ENCODE data around the gene CRTC3.
"Not testable (repeated sequence)": the region's sequence is repeated elsewhere in the genome, so short reads cannot be mapped to it uniquely, and the experiment has no call there.

CRTC3 gene

DNA sequence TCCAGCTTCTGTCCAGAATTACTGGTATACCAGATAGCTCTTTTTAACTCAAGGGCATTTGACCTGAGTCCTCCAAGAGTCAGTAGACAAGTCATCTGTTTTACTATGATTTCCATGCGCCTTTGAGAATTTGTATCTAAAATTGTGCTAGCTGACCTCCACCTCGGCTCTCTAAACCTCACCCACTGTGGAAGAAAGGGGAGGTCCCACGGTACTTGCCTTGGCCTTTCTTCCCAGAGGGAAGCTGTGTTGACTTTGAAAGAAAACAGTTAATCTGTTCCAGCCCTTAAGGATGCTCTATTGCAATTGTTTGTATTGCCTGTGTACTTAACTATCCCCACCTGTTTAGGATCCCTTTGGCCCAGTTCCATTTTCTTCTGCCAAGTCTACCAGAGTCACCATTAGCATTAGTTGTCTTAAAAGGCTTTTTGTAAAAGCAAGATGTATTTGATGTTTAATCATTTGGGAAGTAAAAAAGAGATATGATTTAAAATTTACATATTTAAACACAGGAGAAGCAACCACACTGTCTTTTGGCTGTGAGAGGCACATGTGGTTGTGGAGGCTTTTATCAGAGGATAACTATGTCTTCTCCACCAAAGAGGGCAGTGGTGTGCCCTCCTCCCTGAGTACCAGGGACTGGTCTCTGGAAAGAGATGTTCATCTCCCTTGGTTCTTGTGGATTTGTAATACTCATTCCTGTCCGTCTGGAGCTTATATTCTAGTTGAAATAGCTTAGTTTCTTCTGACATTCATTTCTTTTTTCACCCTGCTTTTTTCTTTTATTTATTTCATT lies 88.8 kb downstream of the CRTC3 start:
- Histone ChIP-seq H3K27me3 (ENCODE audit: control insufficient read depth, insufficient read depth, low read length) (no peaks in the 10 kb centered on the region), H3K9me3 (ENCODE audit: control insufficient read depth, insufficient read depth, low read length) (no peaks in the 10 kb centered on the region), H3K36me3 (ENCODE audit: control insufficient read depth, insufficient read depth, low read length) (no peaks in the 10 kb centered on the region), H3K4me3 (ENCODE audit: low read depth, low read length) (no peak overlapping the region), H3K9ac (ENCODE audit: low read depth, low read length) (no peak overlapping the region), H3K4me1 (ENCODE audit: control insufficient read depth, insufficient read depth, low read length) (peaks cover 8% of the 10 kb centered on the region)

DNA sequence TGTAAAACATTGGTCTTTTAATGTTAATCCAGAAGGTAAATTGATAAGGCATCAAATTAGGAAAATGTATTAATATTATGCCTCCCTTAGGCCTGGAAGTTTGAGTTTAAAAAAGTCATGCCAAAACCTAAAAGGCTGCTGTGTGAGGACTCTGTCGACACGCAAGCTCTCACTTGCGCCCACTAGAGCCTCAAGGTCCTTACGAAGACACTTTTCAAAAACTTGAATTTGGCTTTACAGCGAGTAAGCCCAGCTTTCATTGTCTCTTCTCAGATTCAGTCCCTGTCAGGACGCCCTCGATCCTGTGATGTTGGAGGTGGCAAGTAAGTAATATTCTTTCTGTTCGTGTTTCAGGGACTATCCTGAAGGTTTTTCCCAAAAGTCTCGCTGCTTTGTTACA lies 89.7 kb downstream of the CRTC3 start:
- Histone ChIP-seq H3K9me3 (ENCODE audit: control insufficient read depth, insufficient read depth, low read length) (no peaks in the 10 kb centered on the region), H3K4me3 (ENCODE audit: low read depth, low read length) (no peak overlapping the region)

DNA sequence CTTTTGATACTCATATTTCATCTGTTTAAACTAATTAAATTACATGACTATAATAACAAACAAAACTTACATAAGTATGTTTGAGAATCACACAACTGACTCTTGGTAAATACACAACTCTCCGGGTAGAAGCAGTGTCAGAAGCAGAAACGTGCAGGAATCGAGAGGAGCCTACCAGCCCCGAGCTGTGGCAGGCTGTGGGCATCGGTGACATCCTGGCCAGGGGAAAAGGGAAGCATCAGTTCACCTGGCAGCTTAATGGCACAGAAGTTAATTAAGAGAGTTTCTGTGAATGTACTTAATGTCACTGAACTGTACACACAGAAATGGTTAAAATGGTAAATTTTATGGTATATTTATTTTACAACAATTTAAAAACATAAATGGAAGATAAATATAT lies 90.2 kb downstream of the CRTC3 start:
- H3K4me3 ChIP-seq (ENCODE audit: low read depth, low read length): no peak overlapping the region
- H3K36me3 ChIP-seq (ENCODE audit: control insufficient read depth, insufficient read depth, low read length): no peaks in the 10 kb centered on the region
- H3K9me3 ChIP-seq (ENCODE audit: control insufficient read depth, insufficient read depth, low read length): no peaks in the 10 kb centered on the region
- no peak overlapping the region for H3K9ac ChIP-seq (ENCODE audit: low read depth, low read length)
- H3K27me3 ChIP-seq (ENCODE audit: control insufficient read depth, insufficient read depth, low read length): no peaks in the 10 kb centered on the region
- H3K4me1 ChIP-seq (ENCODE audit: control insufficient read depth, insufficient read depth, low read length): peaks cover 8% of the 10 kb centered on the region

More for the DNA sequence above, 89.7 kb downstream of the CRTC3 start:
- Histone ChIP-seq H3K9ac (ENCODE audit: low read depth, low read length) (no peak overlapping the region), H3K4me1 (ENCODE audit: control insufficient read depth, insufficient read depth, low read length) (peaks cover 8% of the 10 kb centered on the region), H3K36me3 (ENCODE audit: control insufficient read depth, insufficient read depth, low read length) (no peaks in the 10 kb centered on the region), H3K27me3 (ENCODE audit: control insufficient read depth, insufficient read depth, low read length) (no peaks in the 10 kb centered on the region)

DNA sequence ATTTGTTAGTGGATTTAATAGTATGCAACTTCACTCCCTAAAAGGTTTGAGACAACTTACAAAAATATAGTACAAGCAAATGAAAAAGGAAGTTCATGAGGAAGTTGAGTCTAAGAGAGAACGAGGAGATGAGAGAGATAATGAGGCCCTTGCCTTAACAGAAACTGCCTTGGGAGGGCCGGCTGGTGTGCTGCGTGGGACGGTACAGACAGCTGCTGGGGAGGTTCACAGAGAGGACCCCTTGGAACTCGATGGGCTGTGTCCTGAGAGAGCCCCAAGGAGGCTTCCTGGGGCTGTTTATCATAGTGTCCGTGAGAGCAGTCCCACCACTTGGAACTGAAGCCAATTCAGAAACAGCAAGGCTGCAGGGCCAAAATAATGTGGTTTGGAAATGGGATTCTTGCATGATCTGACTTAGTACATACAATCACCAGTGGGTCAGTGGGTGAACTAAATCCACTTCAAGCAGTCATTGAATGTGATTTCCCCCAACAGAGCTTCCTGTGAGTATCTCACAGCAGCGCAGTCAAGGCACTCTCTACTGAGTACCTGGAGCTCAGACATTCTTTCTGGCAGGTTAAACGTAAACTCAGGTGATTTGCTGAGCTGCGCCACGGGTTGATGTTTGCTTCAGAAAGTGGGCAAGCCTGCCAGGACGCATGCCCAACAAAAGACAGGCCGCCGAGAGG lies 90.8 kb downstream of the CRTC3 start:
- H3K9me3 ChIP-seq (ENCODE audit: control insufficient read depth, insufficient read depth, low read length): no peaks in the 10 kb centered on the region
- no peaks in the 10 kb centered on the region for H3K36me3 ChIP-seq (ENCODE audit: control insufficient read depth, insufficient read depth, low read length)
- no peak overlapping the region for H3K9ac ChIP-seq (ENCODE audit: low read depth, low read length)
- no peaks in the 10 kb centered on the region for H3K27me3 ChIP-seq (ENCODE audit: control insufficient read depth, insufficient read depth, low read length)
- peaks cover 8% of the 10 kb centered on the region for H3K4me1 ChIP-seq (ENCODE audit: control insufficient read depth, insufficient read depth, low read length)
- H3K4me3 ChIP-seq (ENCODE audit: low read depth, low read length): no peak overlapping the region

DNA sequence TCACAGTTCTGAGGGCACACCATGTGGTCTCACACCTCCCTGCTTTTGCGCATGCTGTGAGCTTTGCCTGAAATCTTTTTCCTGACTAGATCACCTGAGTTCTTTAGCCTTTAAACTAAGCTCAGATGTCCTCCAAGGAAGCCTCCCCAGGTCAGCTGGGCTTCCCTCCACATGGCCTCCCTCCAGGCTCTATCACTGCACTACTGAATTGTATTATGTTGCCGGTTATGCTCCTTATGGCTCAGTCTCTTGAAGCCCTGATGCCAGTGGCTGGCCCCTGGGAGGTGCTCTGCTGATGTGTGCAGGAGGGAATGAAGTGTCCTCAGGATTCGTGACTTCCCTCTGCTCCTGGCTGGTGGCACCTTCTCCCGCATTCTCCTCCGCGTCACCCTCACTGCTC lies 94.1 kb downstream of the CRTC3 start:
- H3K27me3 ChIP-seq (ENCODE audit: control insufficient read depth, insufficient read depth, low read length): no peaks in the 10 kb centered on the region
- H3K4me3 ChIP-seq (ENCODE audit: low read depth, low read length): no peak overlapping the region
- no peak overlapping the region for H3K9ac ChIP-seq (ENCODE audit: low read depth, low read length)
- H3K36me3 ChIP-seq (ENCODE audit: control insufficient read depth, insufficient read depth, low read length): no peaks in the 10 kb centered on the region
- no peaks in the 10 kb centered on the region for H3K4me1 ChIP-seq (ENCODE audit: control insufficient read depth, insufficient read depth, low read length)
- no peaks in the 10 kb centered on the region for H3K9me3 ChIP-seq (ENCODE audit: control insufficient read depth, insufficient read depth, low read length)

DNA sequence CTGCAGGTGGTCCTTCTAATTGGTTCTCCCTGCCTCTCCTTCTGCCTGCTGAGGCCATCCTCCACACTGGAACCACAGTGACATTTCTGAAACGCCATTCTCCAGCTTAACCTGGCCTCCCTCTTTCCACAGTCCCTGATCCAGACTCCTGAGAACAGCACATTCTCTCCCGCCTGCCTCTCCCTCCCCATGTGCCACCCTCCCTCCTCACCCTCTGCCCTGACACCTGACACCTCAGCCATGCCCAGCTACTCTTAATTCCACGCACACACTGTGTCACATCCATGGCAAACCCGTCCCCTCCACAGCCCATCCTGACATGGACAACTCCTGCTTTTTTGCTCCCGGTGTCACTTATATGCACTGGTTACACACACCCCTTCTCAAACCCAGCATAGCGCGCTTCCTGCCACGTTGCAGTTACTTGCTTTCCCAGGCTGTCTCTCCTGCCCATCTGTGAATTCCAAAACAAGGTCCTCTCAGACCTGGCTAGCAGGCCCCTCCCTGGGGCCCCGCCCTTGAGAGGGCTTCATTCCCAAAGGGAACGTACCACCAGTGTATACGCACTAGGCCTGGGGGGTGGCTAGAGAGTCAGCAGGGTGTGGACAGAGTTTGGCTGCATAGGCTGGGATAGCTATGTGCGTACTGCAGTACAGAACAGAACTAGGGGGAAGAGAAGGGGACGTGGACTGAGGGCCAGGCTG lies 94.7 kb downstream of the CRTC3 start:
- H3K36me3 ChIP-seq (ENCODE audit: control insufficient read depth, insufficient read depth, low read length): no peaks in the 10 kb centered on the region
- no peak overlapping the region for H3K9ac ChIP-seq (ENCODE audit: low read depth, low read length)
- no peaks in the 10 kb centered on the region for H3K27me3 ChIP-seq (ENCODE audit: control insufficient read depth, insufficient read depth, low read length)
- no peaks in the 10 kb centered on the region for H3K9me3 ChIP-seq (ENCODE audit: control insufficient read depth, insufficient read depth, low read length)
- no peaks in the 10 kb centered on the region for H3K4me1 ChIP-seq (ENCODE audit: control insufficient read depth, insufficient read depth, low read length)
- H3K4me3 ChIP-seq (ENCODE audit: low read depth, low read length): no peak overlapping the region

DNA sequence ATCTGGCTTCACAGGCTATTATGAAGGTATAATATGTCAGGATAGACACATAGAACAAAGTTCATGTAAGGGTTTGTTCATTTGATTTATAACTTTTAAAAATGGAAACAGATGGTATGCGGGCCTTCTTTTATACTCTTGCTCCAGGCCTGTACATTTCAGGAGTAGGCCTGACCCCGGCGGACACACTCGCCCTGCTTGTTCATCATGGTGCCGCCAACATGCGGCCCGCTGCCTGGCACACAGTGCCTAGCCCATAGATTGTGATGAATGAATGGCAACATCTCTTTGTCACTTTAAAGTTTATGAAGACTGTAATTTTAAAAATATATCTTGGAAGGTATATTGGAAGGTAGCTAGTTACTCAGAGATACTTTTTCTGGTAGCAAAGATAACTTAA lies 95.3 kb downstream of the CRTC3 start:
- H3K9ac ChIP-seq (ENCODE audit: low read depth, low read length): no peak overlapping the region
- H3K4me1 ChIP-seq (ENCODE audit: control insufficient read depth, insufficient read depth, low read length): no peaks in the 10 kb centered on the region
- H3K4me3 ChIP-seq (ENCODE audit: low read depth, low read length): no peak overlapping the region
- H3K36me3 ChIP-seq (ENCODE audit: control insufficient read depth, insufficient read depth, low read length): no peaks in the 10 kb centered on the region
- no peaks in the 10 kb centered on the region for H3K9me3 ChIP-seq (ENCODE audit: control insufficient read depth, insufficient read depth, low read length)
- H3K27me3 ChIP-seq (ENCODE audit: control insufficient read depth, insufficient read depth, low read length): no peaks in the 10 kb centered on the region

DNA sequence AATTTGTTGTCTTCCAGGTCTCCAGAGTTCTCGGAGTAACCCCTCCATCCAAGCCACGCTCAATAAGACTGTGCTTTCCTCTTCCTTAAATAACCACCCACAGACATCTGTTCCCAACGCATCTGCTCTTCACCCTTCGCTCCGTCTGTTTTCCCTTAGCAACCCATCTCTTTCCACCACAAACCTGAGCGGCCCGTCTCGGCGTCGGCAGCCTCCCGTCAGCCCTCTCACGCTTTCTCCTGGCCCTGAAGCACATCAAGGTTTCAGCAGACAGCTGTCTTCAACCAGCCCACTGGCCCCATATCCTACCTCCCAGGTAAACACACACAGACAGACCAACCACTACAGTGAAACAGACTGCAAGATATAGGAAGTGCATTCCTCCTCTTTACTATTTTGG lies 99.5 kb downstream of the CRTC3 start:
- Histone ChIP-seq H3K9me3 (ENCODE audit: control insufficient read depth, insufficient read depth, low read length) (no peaks in the 10 kb centered on the region), H3K4me1 (ENCODE audit: control insufficient read depth, insufficient read depth, low read length) (no peaks in the 10 kb centered on the region), H3K27me3 (ENCODE audit: control insufficient read depth, insufficient read depth, low read length) (no peaks in the 10 kb centered on the region), H3K36me3 (ENCODE audit: control insufficient read depth, insufficient read depth, low read length) (no peaks in the 10 kb centered on the region), H3K4me3 (ENCODE audit: low read depth, low read length) (no peak overlapping the region), H3K9ac (ENCODE audit: low read depth, low read length) (no peak overlapping the region)

DNA sequence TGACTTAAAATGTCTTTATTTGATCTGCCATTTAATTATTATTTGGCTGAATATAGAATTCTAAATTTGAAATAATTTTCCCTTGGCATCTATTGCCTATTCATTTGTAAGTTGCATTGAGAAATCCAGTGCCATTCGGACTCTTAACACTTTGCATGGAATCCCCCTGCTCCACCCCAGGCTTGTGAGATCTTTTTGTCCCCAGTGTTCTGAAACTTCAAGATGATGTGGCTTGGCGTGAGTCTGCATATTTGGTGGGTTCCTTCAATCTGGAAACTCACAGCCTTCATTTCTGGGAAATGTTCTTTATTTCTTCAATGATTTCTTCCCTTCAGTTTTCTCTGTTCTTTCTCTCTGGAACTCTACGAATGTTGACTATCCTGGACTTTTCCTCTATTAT lies 103.6 kb downstream of the CRTC3 start:
- Histone ChIP-seq H3K9me3 (ENCODE audit: control insufficient read depth, insufficient read depth, low read length) (no peaks in the 10 kb centered on the region), H3K9ac (ENCODE audit: low read depth, low read length) (no peak overlapping the region), H3K36me3 (ENCODE audit: control insufficient read depth, insufficient read depth, low read length) (no peaks in the 10 kb centered on the region), H3K4me1 (ENCODE audit: control insufficient read depth, insufficient read depth, low read length) (no peaks in the 10 kb centered on the region), H3K27me3 (ENCODE audit: control insufficient read depth, insufficient read depth, low read length) (no peaks in the 10 kb centered on the region), H3K4me3 (ENCODE audit: low read depth, low read length) (no peak overlapping the region)

DNA sequence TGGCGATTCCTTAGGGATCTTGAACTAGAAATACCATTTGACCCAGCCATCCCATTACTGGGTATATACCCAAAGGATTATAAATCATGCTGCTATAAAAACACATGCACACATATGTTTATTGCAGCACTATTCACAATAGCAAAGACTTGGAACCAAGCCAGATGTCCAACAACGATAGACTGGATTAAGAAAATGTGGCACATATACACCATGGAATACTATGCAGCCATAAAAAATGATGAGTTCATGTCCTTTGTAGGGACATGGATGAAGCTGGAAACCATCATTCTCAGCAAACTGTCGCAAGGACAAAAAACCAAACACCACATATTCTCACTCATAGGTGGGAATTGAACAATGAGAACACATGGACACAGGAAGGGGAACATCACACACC lies 107.3 kb downstream of the CRTC3 start:
- not testable (repeated sequence) for H3K27me3 ChIP-seq (ENCODE audit: control insufficient read depth, insufficient read depth, low read length); H3K9me3 ChIP-seq (ENCODE audit: control insufficient read depth, insufficient read depth, low read length)

DNA sequence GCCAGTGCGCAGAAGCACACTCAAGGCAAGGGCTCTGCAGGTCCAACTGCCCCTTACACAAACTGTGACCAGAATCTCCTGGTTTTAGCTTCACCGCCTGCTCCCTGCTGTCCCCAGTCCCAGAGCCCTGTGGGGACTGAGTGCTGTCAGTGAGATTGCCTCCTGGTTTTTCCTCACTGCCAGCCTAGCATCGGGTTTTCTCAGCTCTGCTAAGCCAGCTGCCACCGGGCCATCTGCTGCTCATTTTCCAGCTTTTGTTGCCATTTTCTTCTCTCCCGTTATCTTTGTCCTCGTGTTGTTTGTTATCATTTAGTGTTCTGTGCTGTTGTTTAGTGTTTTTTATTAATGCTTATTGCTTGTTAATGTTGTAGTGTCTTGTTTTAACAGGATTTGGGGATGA lies 108.0 kb downstream of the CRTC3 start:
- H3K9ac ChIP-seq (ENCODE audit: low read depth, low read length): no peak overlapping the region
- no peaks in the 10 kb centered on the region for H3K27me3 ChIP-seq (ENCODE audit: control insufficient read depth, insufficient read depth, low read length)
- H3K36me3 ChIP-seq (ENCODE audit: control insufficient read depth, insufficient read depth, low read length): no peaks in the 10 kb centered on the region
- H3K4me1 ChIP-seq (ENCODE audit: control insufficient read depth, insufficient read depth, low read length): no peaks in the 10 kb centered on the region
- no peak overlapping the region for H3K4me3 ChIP-seq (ENCODE audit: low read depth, low read length)
- no peaks in the 10 kb centered on the region for H3K9me3 ChIP-seq (ENCODE audit: control insufficient read depth, insufficient read depth, low read length)

More for the DNA sequence above, 107.3 kb downstream of the CRTC3 start:
- not testable (repeated sequence) for H3K4me3 ChIP-seq (ENCODE audit: low read depth, low read length); H3K36me3 ChIP-seq (ENCODE audit: control insufficient read depth, insufficient read depth, low read length); H3K9ac ChIP-seq (ENCODE audit: low read depth, low read length); H3K4me1 ChIP-seq (ENCODE audit: control insufficient read depth, insufficient read depth, low read length)
